Stimulated activated CD4-positive, alpha-beta T cell treated with anti-CD3 and anti-CD28 coated beads, Interleukin-4, amount 100 ng/mL, for 48 hours (primary cell): ENCODE measurements around the gene P4HA1.

ENCODE experiments used
- DNase-seq, 2 donors: peaks; one replicate each; pipeline ENCODE4 v3.0.0-alpha.2; 2020; ENCODE audit warnings: low read depth in 2 of 2

The P4HA1 gene

GRCh38 chr10:73094986-73095480 is 1.6 kb downstream of the P4HA1 start:
- DNase-seq, result no peak

- no peak for DNase-seq
Measured at GRCh38 chr10:73093922-73094850, 2.5 kb downstream of the P4HA1 start.

GRCh38 chr10:73092830-73093229 is 3.8 kb downstream of the P4HA1 start:
- DNase-seq, result no peak

GRCh38 chr10:73088304-73088703 is 8.4 kb downstream of the P4HA1 start:
- DNase-seq, result no peak

GRCh38 chr10:73086816-73087215 is 9.8 kb downstream of the P4HA1 start:
- no peak for DNase-seq

GRCh38 chr10:73084209-73084608 is 12.5 kb downstream of the P4HA1 start:
- no peak for DNase-seq

GRCh38 chr10:73083221-73083620 is 13.4 kb downstream of the P4HA1 start:
- no peak for DNase-seq

GRCh38 chr10:73079779-73080541 is 16.7 kb downstream of the P4HA1 start:
- no peak for DNase-seq

- DNase-seq, result no peak
Measured at GRCh38 chr10:73076360-73077183, 20.1 kb downstream of the P4HA1 start.

- DNase-seq, result no peak
Measured at GRCh38 chr10:73075829-73076228, 20.8 kb downstream of the P4HA1 start.

- DNase-seq, result no peak
Measured at GRCh38 chr10:73073627-73074026, 23.0 kb downstream of the P4HA1 start.

- no peak for DNase-seq
Measured at GRCh38 chr10:73065441-73065840, 31.2 kb downstream of the P4HA1 start.

- no peak for DNase-seq
Measured at GRCh38 chr10:73061743-73062142, 34.9 kb downstream of the P4HA1 start.

- no peak for DNase-seq
Measured at GRCh38 chr10:73060738-73061635, 35.7 kb downstream of the P4HA1 start.

- no peak for DNase-seq
Measured at GRCh38 chr10:73060173-73060572, 36.5 kb downstream of the P4HA1 start.

- DNase-seq, result no peak
Measured at GRCh38 chr10:73058057-73058591, 38.5 kb downstream of the P4HA1 start.

- DNase-seq, result no peak
Measured at GRCh38 chr10:73054286-73054685, 42.4 kb downstream of the P4HA1 start.

GRCh38 chr10:73053275-73053674 is 43.4 kb downstream of the P4HA1 start:
- DNase-seq, result no peak

- no peak for DNase-seq
Measured at GRCh38 chr10:73044378-73045285, 52.0 kb downstream of the P4HA1 start.
